Transverse colon (tissue), 4 donors: ENCODE results near the gene EIF5A. TPM values are rescaled to one million over a fixed set of nuclear protein-coding genes. Genes with fewer than 3 reads are reported as not detected.

Experiments
- DNase-seq: peaks from one replicate; pipeline ENCODE4 v3.0.0-alpha.2; 2019
- H3K27ac ChIP-seq, 4 donors: fragments of 200-600 bp; sonication (generic); 2 replicates each; pipeline ENCODE4 v1.5.1; 2016 to 2018; ENCODE audit warnings: inconsistent platforms in 4 of 4
- H3K27me3 ChIP-seq: fragments of 200-600 bp; sonication (generic); 2 replicates; pipeline ENCODE4 v1.5.1; 2017; ENCODE audit warnings: inconsistent platforms
- H3K36me3 ChIP-seq, 4 donors: fragments of 200-600 bp; sonication (generic); 2 replicates each; pipeline ENCODE4 v1.5.1; 2017 to 2019; ENCODE audit warnings: inconsistent platforms in 4 of 4
- H3K4me1 ChIP-seq, 4 donors: fragments of 200-600 bp; sonication (generic); 2 replicates each; pipeline ENCODE4 v1.5.1; 2017 to 2020; ENCODE audit warnings: inconsistent platforms in 4 of 4
- H3K4me3 ChIP-seq, 4 donors: fragments of 200-600 bp; sonication (generic); 1 replicate in 1 of 4; 2 replicates in 3 of 4; pipeline versions ENCODE4 v1.5.1 to v1.6.1; 2017 to 2019; ENCODE audit warnings: inconsistent platforms in 4 of 4
- H3K9me3 ChIP-seq, 2 donors: fragments of 200-600 bp; sonication (generic); 2 replicates each; pipeline ENCODE4 v1.5.1; 2017 to 2019; ENCODE audit warnings: inconsistent platforms in 2 of 2
- EP300 ChIP-seq: sonication (generic); formaldehyde crosslinking; IDR thresholded peaks from one replicate; pipeline ENCODE4 v1.6.1; 2017; ENCODE audit warnings: antibody characterized with exemption, low read depth
- POLR2A ChIP-seq: fragments of 450-650 bp; IDR thresholded peaks from one replicate; pipeline ENCODE4 v1.6.1; 2016; ENCODE audit warnings: antibody characterized with exemption, mild to moderate bottlenecking, moderate library complexity
- POLR2AphosphoS5 ChIP-seq, 3 donors: sonication (generic); formaldehyde crosslinking; IDR thresholded peaks; one replicate each; pipeline ENCODE4 v1.6.1; 2016; ENCODE audit warnings: antibody characterized with exemption in 3 of 3
- WGBS, 2 donors: methylation state at CpG; one replicate each; pipeline ENCODE4 v1.1.5; 2018; ENCODE audit warnings: low coverage in 1 of 2; 5-methylcytosine and 5-hydroxymethylcytosine counted together
- in situ Hi-C, 4 donors: fragments of 200-750 bp; cut with MboI; loops; one replicate each; pipeline versions ENCODE4 v1.15.0 to v1.15.1; 2017; ENCODE audit warnings: low sequenced_read_pairs in 3 of 4, low pct_ligation_motif_present in 1 of 4, low pct_unique_long_range_greater_than_20kb in 1 of 4
- intact Hi-C: fragments of 100-400 bp; cut with DNase I; formaldehyde crosslinking; loops from one replicate; pipeline ENCODE4 v1.15.1; 2023; ENCODE audit warnings: low total_unique reads
- small RNA-seq, 4 donors: library from RNA; depleted of rRNA; stranded (forward); fragments of <200 nt; gene quantifications; one replicate each; pipeline ENCODE3, GENCODE V24; 2016
- total RNA-seq, 4 donors: library from RNA; depleted of rRNA; stranded (reverse); fragments of >200 nt; gene quantifications; one replicate each; pipeline ENCODE4 v1.1.0, GENCODE V29; 2016
- TF ChIP-seq, protein P1 (sequence below), 5 experiments: fragments of 200-600 bp in 3 of 5; fragments of 450-650 bp in 2 of 5; sonication (generic) in 3 of 5; IDR thresholded peaks; 1 replicate in 2 of 5; 2 replicates in 3 of 5; pipeline ENCODE4 v1.5.1; 2016 to 2017; ENCODE audit warnings: antibody characterized with exemption in 5 of 5, inconsistent platforms in 3 of 5, mild to moderate bottlenecking in 2 of 5, moderate library complexity in 1 of 5

Gene EIF5A
- total RNA-seq, 4 donors from 2014 or later: 91.3 to 188 (median 149) TPM

DNA sequence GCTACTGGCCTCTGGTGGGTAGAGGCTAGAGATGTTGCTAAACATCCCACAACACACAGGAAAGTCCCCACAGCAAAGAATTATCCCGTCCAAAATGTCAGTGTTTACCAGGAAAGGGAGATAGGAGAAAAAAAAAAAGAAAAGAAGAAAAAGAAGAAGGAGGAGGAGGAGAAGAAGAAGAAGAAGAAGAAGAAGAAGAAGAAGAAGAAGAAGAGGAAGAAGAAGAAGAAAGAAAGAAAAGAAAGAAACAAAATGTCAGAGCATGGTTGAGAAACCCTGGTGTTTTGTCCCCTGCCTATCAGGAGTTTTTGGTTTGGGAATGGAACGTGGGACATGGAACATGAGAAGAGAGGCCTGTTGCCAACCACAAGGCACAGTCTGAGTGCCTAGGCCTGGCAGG is 50.0 kb downstream of the EIF5A start:
- no peak for TF ChIP-seq POLR2A
- TF ChIP-seq EP300: no peak
- TF ChIP-seq, protein P1, sequence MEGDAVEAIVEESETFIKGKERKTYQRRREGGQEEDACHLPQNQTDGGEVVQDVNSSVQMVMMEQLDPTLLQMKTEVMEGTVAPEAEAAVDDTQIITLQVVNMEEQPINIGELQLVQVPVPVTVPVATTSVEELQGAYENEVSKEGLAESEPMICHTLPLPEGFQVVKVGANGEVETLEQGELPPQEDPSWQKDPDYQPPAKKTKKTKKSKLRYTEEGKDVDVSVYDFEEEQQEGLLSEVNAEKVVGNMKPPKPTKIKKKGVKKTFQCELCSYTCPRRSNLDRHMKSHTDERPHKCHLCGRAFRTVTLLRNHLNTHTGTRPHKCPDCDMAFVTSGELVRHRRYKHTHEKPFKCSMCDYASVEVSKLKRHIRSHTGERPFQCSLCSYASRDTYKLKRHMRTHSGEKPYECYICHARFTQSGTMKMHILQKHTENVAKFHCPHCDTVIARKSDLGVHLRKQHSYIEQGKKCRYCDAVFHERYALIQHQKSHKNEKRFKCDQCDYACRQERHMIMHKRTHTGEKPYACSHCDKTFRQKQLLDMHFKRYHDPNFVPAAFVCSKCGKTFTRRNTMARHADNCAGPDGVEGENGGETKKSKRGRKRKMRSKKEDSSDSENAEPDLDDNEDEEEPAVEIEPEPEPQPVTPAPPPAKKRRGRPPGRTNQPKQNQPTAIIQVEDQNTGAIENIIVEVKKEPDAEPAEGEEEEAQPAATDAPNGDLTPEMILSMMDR (IDR thresholded peaks at IDR 0.05): no peak
- TF ChIP-seq POLR2AphosphoS5 (IDR thresholded peaks at IDR 0.05): no peak
- no peaks in the 10 kb centered on the region for H3K27me3 ChIP-seq
- H3K9me3 ChIP-seq: no peaks in the 10 kb centered on the region
- peaks cover 7 to 38% (median 18%) of the 10 kb centered on the region in 4 donors for H3K4me1 ChIP-seq
- H3K36me3 ChIP-seq: no peaks in the 10 kb centered on the region
- DNase-seq: no peak
- no peak overlapping the region for H3K4me3 ChIP-seq
- H3K27ac ChIP-seq: peak overlapping the region in 3 of 4 donors; percentile 22 to 61 (median 55)
- in situ Hi-C loops (loop anchor here in 1 of 4 donors (10.0 kb wide), 1 partner anchor 77 kb away; the partner anchor contains the start of genes FGF11 and TMEM102), intact Hi-C loops (loop anchor here (10.0 kb wide), 1 partner anchor 197 kb away; the partner anchor contains the start of gene TNFSF13)
- 63 to 78% methylated on average over 1 to 2 of the region's 2 CpGs for WGBS, 2 donors

DNA sequence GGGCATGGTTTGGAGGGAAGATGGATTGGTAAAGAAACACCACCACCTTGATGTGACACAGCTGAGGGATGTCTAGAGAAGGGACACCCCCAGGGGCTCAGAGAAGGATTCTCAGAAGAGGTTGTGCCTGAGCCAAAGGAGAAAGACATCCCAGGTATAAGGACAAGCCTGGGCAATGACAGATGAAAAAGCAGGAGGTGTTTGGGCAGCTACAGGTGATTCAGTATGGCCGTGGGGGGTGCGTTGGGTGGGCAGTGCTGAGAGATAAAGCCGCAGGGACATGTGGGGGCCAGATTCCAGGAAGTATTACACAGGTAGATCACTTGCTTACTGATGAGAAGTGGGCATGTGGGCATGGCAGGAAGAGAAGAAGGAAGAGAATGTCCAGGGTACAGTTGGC is 54.5 kb downstream of the EIF5A start:
- H3K4me1 ChIP-seq: no peaks in the 10 kb centered on the region
- no peak overlapping the region for H3K4me3 ChIP-seq
- H3K27me3 ChIP-seq: no peaks in the 10 kb centered on the region
- TF ChIP-seq POLR2A (no peak), EP300 (no peak), POLR2AphosphoS5 (IDR thresholded peaks at IDR 0.05) (no peak)
- no peak for DNase-seq
- intact Hi-C loops (no loop called here), in situ Hi-C loops (loop anchor here in 1 of 4 donors (10.0 kb wide), 1 partner anchor 73 kb away; the partner anchor contains the start of genes FGF11 and TMEM102)
- WGBS, 2 donors: 34% methylated on average over 3 of the region's 3 CpGs; no CpG with 5 or more reads in 1 of the 2 donors
- H3K27ac ChIP-seq: no peak overlapping the region
- no peaks in the 10 kb centered on the region for H3K9me3 ChIP-seq
- no peaks in the 10 kb centered on the region for H3K36me3 ChIP-seq

Small RNA genes within 50 kb of the gene (small RNA-seq; reads per million reads assigned to genes)
- gene AC026954.2 (0 reads per million in 4 donors), gene RF00019 (0 reads per million in 4 donors)

Other genes starting within 250 kb of the EIF5A start
- gene CLEC10A, start 227.4 kb upstream of the EIF5A start, total RNA-seq: 1 to 10 TPM in 2 of 4 donors, not detected in 2; 6.3 to 7.0 TPM
- under 1 TPM in 1 of 4 donors, not detected in 3; 0.32 TPM for gene ASGR2, start 192.8 kb upstream of the EIF5A start, total RNA-seq
- under 1 TPM in 2 of 4 donors, not detected in 2; 0.48 to 0.82 TPM for gene ASGR1, start 128.3 kb upstream of the EIF5A start, total RNA-seq
- 10 to 100 TPM in 1 of 4 donors, 1 to 10 TPM in 3; 2.4 to 15.7 (median 6.1) TPM for gene DLG4, start 87.8 kb upstream of the EIF5A start, total RNA-seq
- 1,000 to 10,000 TPM in 3 of 4 donors, 100 to 1,000 TPM in 1; 877 to 3,047 (median 1,981) TPM for gene ACADVL, start 87.7 kb upstream of the EIF5A start, total RNA-seq
- gene DVL2, start 73.1 kb upstream of the EIF5A start, total RNA-seq: 100 to 1,000 TPM in 2 of 4 donors, 10 to 100 TPM in 2; 35.9 to 182 (median 69.2) TPM
- 10 to 100 TPM; 20.6 to 33.5 (median 27.8) TPM for gene PHF23, start 68.2 kb upstream of the EIF5A start, total RNA-seq
- 100 to 1,000 TPM; 209 to 479 (median 394) TPM for gene GABARAP, start 65.2 kb upstream of the EIF5A start, total RNA-seq
- gene CTDNEP1, start 55.9 kb upstream of the EIF5A start, total RNA-seq: 100 to 1,000 TPM in 1 of 4 donors, 10 to 100 TPM in 3; 52.3 to 113 (median 60.4) TPM
- gene ELP5, start 55.4 kb upstream of the EIF5A start, total RNA-seq: 10 to 100 TPM in 3 of 4 donors, 1 to 10 TPM in 1; 4.9 to 36.2 (median 30.3) TPM
- 1,000 to 10,000 TPM in 1 of 4 donors, 100 to 1,000 TPM in 3; 571 to 1,162 (median 940) TPM for gene CLDN7, start 45.1 kb upstream of the EIF5A start, total RNA-seq
- 10 to 100 TPM in 3 of 4 donors, 1 to 10 TPM in 1; 9.7 to 35.5 (median 20.3) TPM for gene SLC2A4, start 25.9 kb upstream of the EIF5A start, total RNA-seq
- 100 to 1,000 TPM in 1 of 4 donors, 10 to 100 TPM in 3; 23.1 to 151 (median 43.4) TPM for gene YBX2, start 13.0 kb upstream of the EIF5A start, total RNA-seq
- gene GPS2, start 7.7 kb downstream of the EIF5A start, total RNA-seq: 100 to 1,000 TPM in 3 of 4 donors, 10 to 100 TPM in 1; 96.5 to 578 (median 150) TPM
- 100 to 1,000 TPM in 1 of 4 donors, 10 to 100 TPM in 3; 27.8 to 109 (median 35.0) TPM for gene NEURL4, start 21.7 kb downstream of the EIF5A start, total RNA-seq
- 10 to 100 TPM in 2 of 4 donors, 1 to 10 TPM in 2; 4.8 to 21.0 (median 10.0) TPM for gene ACAP1, start 28.9 kb downstream of the EIF5A start, total RNA-seq
- 10 to 100 TPM in 1 of 4 donors, 1 to 10 TPM in 3; 1.2 to 10.8 (median 7.8) TPM for gene KCTD11, start 44.5 kb downstream of the EIF5A start, total RNA-seq
- not detected for gene TMEM95, start 47.5 kb downstream of the EIF5A start, total RNA-seq
- 100 to 1,000 TPM in 1 of 4 donors, 10 to 100 TPM in 3; 38.9 to 110 (median 53.2) TPM for gene TNK1, start 73.5 kb downstream of the EIF5A start, total RNA-seq
- 10 to 100 TPM; 13.2 to 32.4 (median 18.4) TPM for gene PLSCR3, start 86.9 kb downstream of the EIF5A start, total RNA-seq
- gene TMEM256, start 96.5 kb downstream of the EIF5A start, total RNA-seq: 100 to 1,000 TPM in 2 of 4 donors, 10 to 100 TPM in 1, 1 to 10 TPM in 1; 10.0 to 129 (median 85.6) TPM
- gene NLGN2, start 100.2 kb downstream of the EIF5A start, total RNA-seq: 10 to 100 TPM in 1 of 4 donors, 1 to 10 TPM in 3; 2.2 to 12.3 (median 3.9) TPM
- gene SPEM1, start 112.7 kb downstream of the EIF5A start, total RNA-seq: not detected
- not detected for gene SPEM2, start 118.0 kb downstream of the EIF5A start, total RNA-seq
- gene SPEM3, start 121.2 kb downstream of the EIF5A start, total RNA-seq: not detected
- gene TMEM102, start 127.8 kb downstream of the EIF5A start, total RNA-seq: 10 to 100 TPM in 3 of 4 donors, 1 to 10 TPM in 1; 8.8 to 26.1 (median 16.3) TPM
- 1 to 10 TPM in 3 of 4 donors, not detected in 1; 1.6 to 2.4 (median 1.9) TPM for gene FGF11, start 131.9 kb downstream of the EIF5A start, total RNA-seq
- 10 to 100 TPM in 1 of 4 donors, 1 to 10 TPM in 2, not detected in 1; 5.8 to 10.3 (median 8.9) TPM for gene CHRNB1, start 137.4 kb downstream of the EIF5A start, total RNA-seq
- gene ZBTB4, start 172.0 kb downstream of the EIF5A start, total RNA-seq: 10 to 100 TPM; 18.3 to 48.6 (median 23.2) TPM
- gene SLC35G6, start 173.8 kb downstream of the EIF5A start, total RNA-seq: not detected
- gene POLR2A, start 176.7 kb downstream of the EIF5A start, total RNA-seq: 100 to 1,000 TPM in 3 of 4 donors, 10 to 100 TPM in 1; 91.3 to 321 (median 127) TPM
- gene TNFSF12, start 241.4 kb downstream of the EIF5A start, total RNA-seq: 10 to 100 TPM; 20.8 to 53.1 (median 31.5) TPM